HepG2 (cell line): Measurements from ENCODE around the gene RPS6KA2. TPM values are rescaled to one million over a fixed set of nuclear protein-coding genes. Genes with fewer than 3 reads are reported as not detected.

ENCODE experiments used
- CEBPB ChIP-seq: IDR thresholded peaks from 2 replicates; pipeline ENCODE4 v1.6.1; 2011; ENCODE audit warnings: low read depth, low read length, improper control_type of control experiment, borderline replicate concordance
- HNF4A ChIP-seq: sonication (generic); formaldehyde crosslinking; IDR thresholded peaks from 2 replicates; pipeline ENCODE4 v1.4.0; 2020; ENCODE audit warnings: missing genetic modification reagents
- KLF16 ChIP-seq, 2 experiments: sonication (generic) in 1 of 2; formaldehyde crosslinking in 1 of 2; IDR thresholded peaks; 2 replicates each; pipeline versions ENCODE4 v1.6.1 to v1.8.0; 2016 to 2023; ENCODE audit warnings: missing genetic modification reagents in 2 of 2, missing compliant biosample characterization in 1 of 2
- MEF2D ChIP-seq: sonication (generic); formaldehyde crosslinking; IDR thresholded peaks from 2 replicates; pipeline ENCODE4 v1.5.1; 2020; ENCODE audit warnings: mild to moderate bottlenecking, missing genetic modification reagents
- NPAS2 ChIP-seq: sonication (generic); formaldehyde crosslinking; IDR thresholded peaks from 2 replicates; pipeline ENCODE4 v1.8.0; 2022; ENCODE audit warnings: mild to moderate bottlenecking, missing genetic modification reagents, borderline replicate concordance
- NR2F6 ChIP-seq, 2 experiments: IDR thresholded peaks; 2 replicates each; pipeline ENCODE4 v1.6.1; 2016; ENCODE audit warnings: antibody characterized with exemption in 1 of 2, mild to moderate bottlenecking in 1 of 2
- RBAK ChIP-seq: sonication (generic); formaldehyde crosslinking; IDR thresholded peaks from 2 replicates; pipeline ENCODE4 v1.5.1; 2020; ENCODE audit warnings: mild to moderate bottlenecking, missing genetic modification reagents
- SP2 ChIP-seq: sonication (generic); formaldehyde crosslinking; IDR thresholded peaks from 2 replicates; pipeline ENCODE4 v1.5.1; 2020; ENCODE audit warnings: mild to moderate bottlenecking, missing genetic modification reagents
- TGIF2 ChIP-seq: IDR thresholded peaks from 2 replicates; pipeline ENCODE4 v1.6.1; 2016; ENCODE audit warnings: control low read depth, missing compliant biosample characterization
- ZNF263 ChIP-seq: sonication (generic); formaldehyde crosslinking; IDR thresholded peaks from 2 replicates; pipeline ENCODE4 v1.4.0; 2020; ENCODE audit warnings: missing genetic modification reagents
- ZNF776 ChIP-seq: sonication (generic); formaldehyde crosslinking; IDR thresholded peaks from 2 replicates; pipeline ENCODE4 v1.4.0; 2020; ENCODE audit warnings: mild to moderate bottlenecking, missing genetic modification reagents
- ZNF841 ChIP-seq: sonication (generic); formaldehyde crosslinking; IDR thresholded peaks from 2 replicates; pipeline ENCODE4 v1.8.1; 2023; ENCODE audit warnings: missing genetic modification reagents, borderline replicate concordance
- polyA plus RNA-seq, 8 experiments: library from polyadenylated mRNA; depleted of rRNA in 3 of 8; stranded (reverse) in 7 of 8; unstranded in 1 of 8; fragments of >200 nt; fragmentation: Illumina TruSeq in 4 of 8; extraction: Trizol in 4 of 8; gene quantifications; 2 replicates each; pipeline versions ENCODE4 v1.2.1 to v1.2.3, GENCODE V29; 2011 to 2016; ENCODE audit warnings: low read depth in 4 of 8, missing spikeins in 1 of 8, mixed read lengths in 1 of 8; ENCODE audit not compliant: insufficient read depth in 1 of 8
- total RNA-seq, 5 experiments: library from RNA; depleted of rRNA; stranded (reverse); fragments of >200 nt; fragmentation: Illumina TruSeq; extraction: Trizol; gene quantifications; 2 replicates each; pipeline ENCODE4 v1.2.3, GENCODE V29; 2016; ENCODE audit warnings: low read depth in 1 of 5
- TF ChIP-seq, protein P1 (sequence below): sonication (generic); formaldehyde crosslinking; IDR thresholded peaks from 2 replicates; pipeline ENCODE4 v1.5.0; 2020; ENCODE audit warnings: mild to moderate bottlenecking, missing genetic modification reagents

RPS6KA2 gene
- total and polyA plus RNA-seq, 2 of the 13 experiments (the other 11 are each of a cell fraction or from before 2014, with no cell fraction given) = 0.22 to 0.38 TPM

DNA sequence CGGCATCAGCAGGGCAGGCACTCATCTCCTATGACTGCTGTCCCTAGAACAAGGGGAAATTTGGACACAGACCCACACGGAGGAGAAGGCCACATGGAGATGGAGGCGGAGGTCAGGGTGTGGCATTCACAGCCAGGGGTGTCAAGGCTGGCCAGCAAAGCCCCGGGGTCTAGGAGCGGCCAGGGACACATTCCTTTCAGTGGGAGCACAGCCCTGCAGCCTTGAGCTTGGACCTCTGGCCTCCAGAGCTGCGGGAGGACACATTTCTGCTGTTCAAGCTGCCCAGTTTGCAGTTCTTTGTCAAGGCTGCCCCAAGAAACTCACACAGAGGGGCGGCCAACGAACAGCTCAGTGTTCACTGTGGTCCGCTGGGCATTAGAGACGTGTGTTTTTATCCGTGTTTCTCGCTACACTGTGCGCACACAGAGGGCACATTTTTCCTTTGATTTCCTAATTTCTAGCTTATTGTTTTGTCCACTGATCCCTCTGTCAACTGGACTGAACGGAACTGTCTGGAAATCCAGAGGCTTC lies 150.9 kb downstream of the RPS6KA2 start (continued):
- TF ChIP-seq KLF16 (CRISPR knock-in tag; IDR thresholded peaks at IDR 0.05) (no peak), NPAS2 (CRISPR knock-in tag) (no peak), NR2F6 (IDR thresholded peaks at IDR 0.05) (no peak), NR2F6 (CRISPR knock-in tag; IDR thresholded peaks at IDR 0.05) (no peak), CEBPB (no peak), HNF4A (CRISPR knock-in tag) (peak; percentile 14; the same call in 1 of the 2 replicates), TGIF2 (no peak), RBAK (CRISPR knock-in tag) (no peak), SP2 (no peak), ZNF841 (no peak), MEF2D (CRISPR knock-in tag) (no peak), ZNF263 (CRISPR knock-in tag) (peak; percentile 96), ZNF776 (CRISPR knock-in tag) (no peak)
- TF ChIP-seq, protein P1, sequence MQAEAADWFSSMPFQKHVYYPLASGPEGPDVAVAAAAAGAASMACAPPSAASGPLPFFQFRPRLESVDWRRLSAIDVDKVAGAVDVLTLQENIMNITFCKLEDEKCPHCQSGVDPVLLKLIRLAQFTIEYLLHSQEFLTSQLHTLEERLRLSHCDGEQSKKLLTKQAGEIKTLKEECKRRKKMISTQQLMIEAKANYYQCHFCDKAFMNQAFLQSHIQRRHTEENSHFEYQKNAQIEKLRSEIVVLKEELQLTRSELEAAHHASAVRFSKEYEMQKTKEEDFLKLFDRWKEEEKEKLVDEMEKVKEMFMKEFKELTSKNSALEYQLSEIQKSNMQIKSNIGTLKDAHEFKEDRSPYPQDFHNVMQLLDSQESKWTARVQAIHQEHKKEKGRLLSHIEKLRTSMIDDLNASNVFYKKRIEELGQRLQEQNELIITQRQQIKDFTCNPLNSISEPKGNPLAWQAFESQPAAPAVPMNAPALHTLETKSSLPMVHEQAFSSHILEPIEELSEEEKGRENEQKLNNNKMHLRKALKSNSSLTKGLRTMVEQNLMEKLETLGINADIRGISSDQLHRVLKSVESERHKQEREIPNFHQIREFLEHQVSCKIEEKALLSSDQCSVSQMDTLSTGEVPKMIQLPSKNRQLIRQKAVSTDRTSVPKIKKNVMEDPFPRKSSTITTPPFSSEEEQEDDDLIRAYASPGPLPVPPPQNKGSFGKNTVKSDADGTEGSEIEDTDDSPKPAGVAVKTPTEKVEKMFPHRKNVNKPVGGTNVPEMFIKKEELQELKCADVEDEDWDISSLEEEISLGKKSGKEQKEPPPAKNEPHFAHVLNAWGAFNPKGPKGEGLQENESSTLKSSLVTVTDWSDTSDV (CRISPR knock-in tag) = no peak
